ENCODE measurements around the gene MALT1. TPM values are rescaled to one million over a fixed set of nuclear protein-coding genes. Genes with fewer than 3 reads are reported as not detected.

Gene MALT1
- total and polyA plus RNA-seq, 8 donors, result 3.2 to 12.9 (median 7.1) TPM

DNA sequence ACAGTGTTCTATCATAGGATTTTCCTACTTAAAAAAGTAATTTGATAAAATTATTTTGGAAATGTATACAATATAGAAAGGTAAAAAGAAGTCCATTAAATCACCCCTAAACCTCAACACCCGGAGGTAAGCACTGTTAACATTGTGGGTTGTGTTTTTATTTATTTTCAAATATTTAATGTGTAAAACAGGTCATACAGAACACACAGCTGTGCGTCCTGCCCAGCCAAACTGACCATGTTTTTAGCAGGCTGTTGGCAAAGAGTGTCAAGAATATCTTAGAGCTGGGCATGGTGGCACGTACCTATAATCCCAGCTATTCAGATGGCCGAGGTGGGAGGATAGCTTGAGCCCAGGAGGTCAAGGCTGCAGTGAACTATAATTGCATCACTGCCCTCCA is 114.6 kb downstream of the MALT1 start:
- H3K4me3 ChIP-seq, result no peak overlapping the region
- H3K9me3 ChIP-seq, result no peaks in the 10 kb centered on the region
- intact Hi-C loops (cut with DNase I), result no loop called here
- no peaks in the 10 kb centered on the region for H3K36me3 ChIP-seq
- H3K27me3 ChIP-seq, result no peaks in the 10 kb centered on the region
- DNase-seq (no peak), FAIRE-seq (no peak), ATAC-seq (no peak)
- WGBS, 2 donors, result 63 to 66% methylated on average over 4 of the region's 4 CpGs
- TF ChIP-seq, protein P1, sequence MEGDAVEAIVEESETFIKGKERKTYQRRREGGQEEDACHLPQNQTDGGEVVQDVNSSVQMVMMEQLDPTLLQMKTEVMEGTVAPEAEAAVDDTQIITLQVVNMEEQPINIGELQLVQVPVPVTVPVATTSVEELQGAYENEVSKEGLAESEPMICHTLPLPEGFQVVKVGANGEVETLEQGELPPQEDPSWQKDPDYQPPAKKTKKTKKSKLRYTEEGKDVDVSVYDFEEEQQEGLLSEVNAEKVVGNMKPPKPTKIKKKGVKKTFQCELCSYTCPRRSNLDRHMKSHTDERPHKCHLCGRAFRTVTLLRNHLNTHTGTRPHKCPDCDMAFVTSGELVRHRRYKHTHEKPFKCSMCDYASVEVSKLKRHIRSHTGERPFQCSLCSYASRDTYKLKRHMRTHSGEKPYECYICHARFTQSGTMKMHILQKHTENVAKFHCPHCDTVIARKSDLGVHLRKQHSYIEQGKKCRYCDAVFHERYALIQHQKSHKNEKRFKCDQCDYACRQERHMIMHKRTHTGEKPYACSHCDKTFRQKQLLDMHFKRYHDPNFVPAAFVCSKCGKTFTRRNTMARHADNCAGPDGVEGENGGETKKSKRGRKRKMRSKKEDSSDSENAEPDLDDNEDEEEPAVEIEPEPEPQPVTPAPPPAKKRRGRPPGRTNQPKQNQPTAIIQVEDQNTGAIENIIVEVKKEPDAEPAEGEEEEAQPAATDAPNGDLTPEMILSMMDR (IDR thresholded peaks at IDR 0.05), result no peak
- peak overlapping the region in 2 of 4 donors; percentile 72 to 73 for H3K27ac ChIP-seq
- peaks cover 0 to 3% (median 0%) of the 10 kb centered on the region in 3 donors for H3K4me1 ChIP-seq

DNA sequence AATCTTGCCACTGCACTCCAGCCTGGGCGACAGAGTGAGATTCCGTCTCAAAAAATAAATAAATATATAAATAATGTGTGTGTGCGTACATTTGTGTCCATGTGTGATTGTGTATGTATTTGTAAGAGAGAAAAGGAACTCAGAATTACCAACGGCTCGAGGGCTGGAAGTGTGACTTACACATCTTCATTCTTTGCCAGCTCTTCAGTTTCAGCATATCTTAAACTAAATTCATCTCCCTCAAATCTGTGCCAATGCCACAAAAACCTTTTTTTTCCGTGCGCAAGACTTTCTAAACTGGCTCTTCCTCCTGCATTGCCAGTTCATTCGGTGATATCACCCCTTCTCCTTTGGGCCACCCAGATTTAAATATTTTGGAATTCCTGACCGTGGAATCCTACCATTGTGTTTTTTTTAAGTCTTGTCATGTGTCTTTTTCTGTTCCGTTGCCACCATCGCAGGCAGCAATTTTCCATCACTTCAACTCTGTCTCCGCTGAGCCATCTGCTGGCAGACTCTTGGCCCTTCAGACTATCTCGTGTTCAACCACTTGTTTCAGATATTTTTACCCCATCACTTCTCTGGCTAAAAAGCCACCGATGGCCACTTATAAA is 116.4 kb downstream of the MALT1 start:
- TF ChIP-seq, protein P1 (IDR thresholded peaks at IDR 0.05), result no peak
- H3K27ac ChIP-seq, result no peak overlapping the region
- no peaks in the 10 kb centered on the region for H3K36me3 ChIP-seq
- no peaks in the 10 kb centered on the region for H3K9me3 ChIP-seq
- H3K27me3 ChIP-seq, result no peaks in the 10 kb centered on the region
- no peak for FAIRE-seq
- intact Hi-C loops (cut with DNase I), result no loop called here
- WGBS, 2 donors, result 84 to 89% methylated on average over 14 of the region's 14 CpGs
- H3K4me3 ChIP-seq, result no peak overlapping the region
- ATAC-seq, result no peak
- DNase-seq, result no peak
- peaks cover 0 to 3% (median 0%) of the 10 kb centered on the region in 3 donors for H3K4me1 ChIP-seq

DNA sequence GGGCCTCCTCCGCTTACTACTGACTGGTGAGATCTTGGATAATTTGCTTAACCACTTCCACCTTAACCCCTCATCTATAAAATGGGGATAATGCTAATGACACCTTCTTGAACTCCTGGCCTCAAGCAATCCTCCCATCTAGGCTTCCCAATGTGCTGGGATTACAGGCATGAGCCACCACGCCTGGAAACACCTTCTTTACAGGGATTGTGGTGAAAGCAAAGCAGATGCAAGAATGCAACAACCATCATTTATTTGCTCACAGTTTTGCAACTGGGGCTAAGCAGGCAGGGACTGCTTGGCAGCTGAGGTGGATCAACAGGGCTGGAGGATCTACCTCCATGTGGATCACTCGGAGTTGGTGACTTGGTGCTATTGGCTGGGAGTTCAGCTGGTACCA is 117.2 kb downstream of the MALT1 start:
- ATAC-seq, result no peak
- Histone ChIP-seq H3K4me1 (peaks cover 0 to 3% (median 0%) of the 10 kb centered on the region in 3 donors), H3K27ac (peak overlapping the region in 2 of 4 donors; percentile 46 to 67), H3K9me3 (no peaks in the 10 kb centered on the region), H3K27me3 (no peaks in the 10 kb centered on the region), H3K36me3 (no peaks in the 10 kb centered on the region), H3K4me3 (no peak overlapping the region)
- no peak for DNase-seq
- FAIRE-seq, result no peak
- 82 to 94% methylated on average over 3 of the region's 3 CpGs for WGBS, 2 donors
- TF ChIP-seq, protein P1 (IDR thresholded peaks at IDR 0.05), result no peak
- intact Hi-C loops (cut with DNase I), result no loop called here

DNA sequence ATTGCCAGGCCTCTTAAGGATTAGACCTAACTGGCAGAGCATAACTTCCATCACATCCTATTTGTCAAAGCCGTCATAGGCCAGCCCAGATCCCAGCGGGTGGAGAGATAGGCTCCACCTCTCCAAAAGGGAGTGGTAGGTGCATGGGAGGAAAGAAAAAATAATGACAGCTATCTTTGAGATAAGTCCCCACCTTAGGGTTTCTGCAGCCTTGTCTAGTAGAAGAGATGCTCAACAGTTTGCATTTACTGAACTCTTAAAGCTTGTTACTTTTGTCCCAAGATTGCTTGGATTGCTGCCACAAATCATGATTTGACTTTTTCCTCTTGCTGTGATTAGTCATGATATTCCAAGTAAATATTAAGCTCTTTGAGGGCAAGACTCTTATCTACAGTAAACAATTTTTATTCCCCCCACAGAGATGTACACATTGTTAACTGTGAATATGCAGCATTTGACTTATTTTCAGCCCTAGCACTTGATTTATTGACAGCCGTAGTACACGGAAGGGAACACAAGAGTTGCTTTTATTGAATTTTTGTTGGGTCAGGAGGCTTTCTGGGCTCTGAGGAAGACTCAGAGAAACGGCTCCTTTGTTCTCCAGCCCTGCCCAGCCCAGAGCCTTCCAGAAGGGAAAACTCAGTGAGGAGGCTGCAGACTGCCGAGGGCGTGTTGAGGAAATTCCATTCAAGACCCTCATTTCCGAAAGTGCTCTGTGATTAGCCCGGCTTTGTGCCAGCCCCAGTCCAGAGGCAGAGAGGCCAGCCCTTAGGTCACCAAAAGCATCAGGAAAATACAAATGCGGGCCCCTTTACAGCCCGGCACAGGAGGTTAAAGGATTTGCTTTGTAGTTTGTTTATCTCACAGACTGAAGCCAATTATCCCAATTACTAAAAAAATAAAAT is 118.0 kb downstream of the MALT1 start:
- no peaks in the 10 kb centered on the region for H3K27me3 ChIP-seq
- 47 to 54% methylated on average over 11 of the region's 11 CpGs for WGBS, 2 donors
- no peaks in the 10 kb centered on the region for H3K36me3 ChIP-seq
- TF ChIP-seq, protein P1 (IDR thresholded peaks at IDR 0.05), result no peak
- no peaks in the 10 kb centered on the region for H3K9me3 ChIP-seq
- peak overlapping the region in 2 of 4 donors; percentile 46 to 67 for H3K27ac ChIP-seq
- intact Hi-C loops (cut with DNase I), result no loop called here
- peaks cover 0 to 3% (median 0%) of the 10 kb centered on the region in 3 donors for H3K4me1 ChIP-seq
- DNase-seq (no peak), ATAC-seq (peak in 3 of 4 donors; percentile 20 to 49 (median 24)), FAIRE-seq (no peak)
- no peak overlapping the region for H3K4me3 ChIP-seq
